ENCODE results near the gene KLHL17. TPM values are rescaled to one million over a fixed set of nuclear protein-coding genes. Genes with fewer than 3 reads are reported as not detected.

The KLHL17 gene
- polyA plus RNA-seq, 1 donor (not counting 4 experiments of a cell fraction or from before 2014, with no cell fraction given), result 6.5 TPM

GRCh38 chr1:991895-992294 is 31.5 kb downstream of the KLHL17 start:
- H3K36me3 ChIP-seq (ENCODE audit: control insufficient read depth in 2 of 2, extremely low read depth in 1 of 2, insufficient read depth in 2 of 2, low read length in 2 of 2), result no peaks in the 10 kb centered on the region
- dilution Hi-C loops (cut with MboI; ENCODE audit: extremely low pct_ligation_motif_present, low sequenced_read_pairs), result no loop called here
- no peak overlapping the region for H3K9ac ChIP-seq (ENCODE audit: control insufficient read depth, extremely low read depth, insufficient read depth, low read length)
- H3K9me1 ChIP-seq (ENCODE audit: control insufficient read depth, extremely low read depth, insufficient read depth, low read length), result no peaks in the 10 kb centered on the region
- H3K4me1 ChIP-seq (ENCODE audit: control insufficient read depth, extremely low read depth, insufficient read depth, low read length), result no peaks in the 10 kb centered on the region
- no peak overlapping the region for H3K4me2 ChIP-seq (ENCODE audit: control insufficient read depth, extremely low read depth, insufficient read depth, low read depth, low read length)
- peaks cover 5% of the 10 kb centered on the region for H3K27me3 ChIP-seq (ENCODE audit: control insufficient read depth, extremely low read depth, insufficient read depth, low read length)
- FAIRE-seq (no peak), DNase-seq (ENCODE audit: low read depth, low spot score) (no peak)
- no peaks in the 10 kb centered on the region for H3K9me3 ChIP-seq (ENCODE audit: control insufficient read depth, low read depth, low read length)
- H4K20me1 ChIP-seq (ENCODE audit: control insufficient read depth, extremely low read depth, insufficient read depth, low read length), result no peaks in the 10 kb centered on the region
- H3K4me3 ChIP-seq (ENCODE audit: control insufficient read depth in 2 of 3, extremely low read depth in 1 of 3, insufficient read depth in 2 of 3, low read depth in 1 of 3, low read length in 3 of 3), result no peak overlapping the region
- H3K79me2 ChIP-seq (ENCODE audit: control insufficient read depth, insufficient read depth, low read length), result no peaks in the 10 kb centered on the region
- TF ChIP-seq EZH2 (IDR thresholded peaks at IDR 0.05; ENCODE audit: low read length), result no peak
- no peak for TF ChIP-seq CTCF (optimal IDR thresholded peaks at IDR 0.05 in 1 of 3, IDR thresholded peaks at IDR 0.05 in 1 of 3, conservative IDR thresholded peaks at IDR 0.05 in 1 of 3; ENCODE audit: extremely low read depth in 1 of 3, insufficient read depth in 2 of 3, low read length in 3 of 3)
- no peak overlapping the region for H2AFZ ChIP-seq (ENCODE audit: control insufficient read depth, low read length)
- H3K27ac ChIP-seq (ENCODE audit: control insufficient read depth, insufficient read depth, low read length), result no peak overlapping the region

DNA sequence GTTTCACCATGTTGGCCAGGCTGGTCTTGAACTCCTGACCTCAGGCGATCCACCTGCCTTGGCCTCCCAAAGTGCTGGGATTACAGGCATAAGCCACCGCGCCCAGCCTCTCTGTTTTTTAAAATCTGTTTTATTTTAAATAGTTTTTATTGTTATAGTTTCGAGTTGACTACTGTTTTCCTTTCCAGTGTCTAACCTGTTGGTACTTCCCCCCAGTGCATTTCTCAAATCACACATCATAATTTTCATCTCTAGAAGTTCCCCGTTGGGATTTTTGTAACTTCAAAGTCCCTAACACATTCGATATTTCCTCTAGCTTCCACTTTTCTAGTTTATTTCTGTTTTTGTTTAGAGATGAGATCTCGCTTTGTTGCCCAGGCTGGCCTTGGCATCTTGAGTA is 32.0 kb downstream of the KLHL17 start:
- Histone ChIP-seq H3K27ac (ENCODE audit: control insufficient read depth, insufficient read depth, low read length) (no peak overlapping the region), H3K4me3 (ENCODE audit: control insufficient read depth in 2 of 3, extremely low read depth in 1 of 3, insufficient read depth in 2 of 3, low read depth in 1 of 3, low read length in 3 of 3) (no peak overlapping the region), H3K4me1 (ENCODE audit: control insufficient read depth, extremely low read depth, insufficient read depth, low read length) (no peaks in the 10 kb centered on the region), H4K20me1 (ENCODE audit: control insufficient read depth, extremely low read depth, insufficient read depth, low read length) (no peaks in the 10 kb centered on the region), H3K9me1 (ENCODE audit: control insufficient read depth, extremely low read depth, insufficient read depth, low read length) (no peaks in the 10 kb centered on the region), H3K9ac (ENCODE audit: control insufficient read depth, extremely low read depth, insufficient read depth, low read length) (no peak overlapping the region), H3K27me3 (ENCODE audit: control insufficient read depth, extremely low read depth, insufficient read depth, low read length) (peaks cover 9% of the 10 kb centered on the region), H2AFZ (ENCODE audit: control insufficient read depth, low read length) (no peak overlapping the region), H3K36me3 (ENCODE audit: control insufficient read depth in 2 of 2, extremely low read depth in 1 of 2, insufficient read depth in 2 of 2, low read length in 2 of 2) (no peaks in the 10 kb centered on the region), H3K9me3 (ENCODE audit: control insufficient read depth, low read depth, low read length) (no peaks in the 10 kb centered on the region), H3K79me2 (ENCODE audit: control insufficient read depth, insufficient read depth, low read length) (no peaks in the 10 kb centered on the region), H3K4me2 (ENCODE audit: control insufficient read depth, extremely low read depth, insufficient read depth, low read depth, low read length) (no peak overlapping the region)
- DNase-seq (ENCODE audit: low read depth, low spot score), result no peak
- dilution Hi-C loops (cut with MboI; ENCODE audit: extremely low pct_ligation_motif_present, low sequenced_read_pairs), result no loop called here
- TF ChIP-seq EZH2 (IDR thresholded peaks at IDR 0.05; ENCODE audit: low read length), result no peak
- no peak for TF ChIP-seq CTCF (optimal IDR thresholded peaks at IDR 0.05 in 1 of 3, IDR thresholded peaks at IDR 0.05 in 1 of 3, conservative IDR thresholded peaks at IDR 0.05 in 1 of 3; ENCODE audit: extremely low read depth in 1 of 3, insufficient read depth in 2 of 3, low read length in 3 of 3)
- FAIRE-seq, result no peak
